HG02870 (cell line): ENCODE measurements around the gene PANX2.

ENCODE experiments used
- ATAC-seq: cut with Tn5 transposase; IDR thresholded peaks from one replicate; pipeline ENCODE4 v1.9.1; 2021; ENCODE audit warnings: mild to moderate bottlenecking, moderate library complexity; ENCODE audit not compliant: unreplicated experiment

PANX2 gene

GRCh38 chr22:50211147-50211546 is 40.6 kb downstream of the PANX2 start:
- no peak for ATAC-seq

- no peak for ATAC-seq
Measured at GRCh38 chr22:50213263-50213662, 42.7 kb downstream of the PANX2 start.

- ATAC-seq = no peak
Measured at GRCh38 chr22:50215297-50216054, 44.9 kb downstream of the PANX2 start.

GRCh38 chr22:50216055-50216683 is 45.6 kb downstream of the PANX2 start:
- no peak for ATAC-seq

- ATAC-seq = no peak
Measured at GRCh38 chr22:50216684-50217520, 46.4 kb downstream of the PANX2 start.

GRCh38 chr22:50217543-50218152 is 47.1 kb downstream of the PANX2 start:
- ATAC-seq = no peak

- ATAC-seq = no peak
Measured at GRCh38 chr22:50218153-50218995, 47.8 kb downstream of the PANX2 start.

- ATAC-seq = no peak
Measured at GRCh38 chr22:50218996-50219727, 48.6 kb downstream of the PANX2 start.

- no peak for ATAC-seq
Measured at GRCh38 chr22:50219800-50220602, 49.5 kb downstream of the PANX2 start.

GRCh38 chr22:50220603-50221409 is 50.3 kb downstream of the PANX2 start:
- ATAC-seq = no peak

GRCh38 chr22:50221410-50222300 is 51.1 kb downstream of the PANX2 start:
- ATAC-seq = no peak

GRCh38 chr22:50222508-50222907 is 52.0 kb downstream of the PANX2 start:
- no peak for ATAC-seq

GRCh38 chr22:50224071-50224470 is 53.5 kb downstream of the PANX2 start:
- ATAC-seq = no peak

- no peak for ATAC-seq
Measured at GRCh38 chr22:50225200-50225969, 54.9 kb downstream of the PANX2 start.

- ATAC-seq = no peak
Measured at GRCh38 chr22:50226063-50226874, 55.7 kb downstream of the PANX2 start.

GRCh38 chr22:50226875-50227165 is 56.3 kb downstream of the PANX2 start:
- ATAC-seq = no peak
